ENCODE results near the gene HOXB4.
"Not testable (repeated sequence)": the region's sequence is repeated elsewhere in the genome, so short reads cannot be mapped to it uniquely, and the experiment has no call there.

Gene HOXB4

GRCh38 chr17:48537316-48537715 is 40.8 kb downstream of the HOXB4 start:
- no peaks in the 10 kb centered on the region for H3K9me3 ChIP-seq (ENCODE audit: low read length)
- no peak overlapping the region for H3K9ac ChIP-seq (ENCODE audit: low read length)
- peaks cover 4% of the 10 kb centered on the region for H3K36me3 ChIP-seq (ENCODE audit: insufficient read depth, low read length)
- H3K27me3 ChIP-seq (ENCODE audit: control insufficient read depth in 1 of 2, insufficient read depth in 2 of 2, low read length in 2 of 2): no peaks in the 10 kb centered on the region
- peaks cover 9% of the 10 kb centered on the region for H3K4me1 ChIP-seq (ENCODE audit: insufficient read depth, low read length)
- H3K27ac ChIP-seq (ENCODE audit: low read depth, low read length): no peak overlapping the region
- H3K4me3 ChIP-seq (ENCODE audit: low read depth in 1 of 2, low read length in 2 of 2): no peak overlapping the region

- not testable (repeated sequence) for H3K9ac ChIP-seq (ENCODE audit: low read length); H3K9me3 ChIP-seq (ENCODE audit: low read length); H3K36me3 ChIP-seq (ENCODE audit: insufficient read depth, low read length); H3K27me3 ChIP-seq (ENCODE audit: control insufficient read depth in 1 of 2, insufficient read depth in 2 of 2, low read length in 2 of 2); H3K4me1 ChIP-seq (ENCODE audit: insufficient read depth, low read length); H3K4me3 ChIP-seq (ENCODE audit: low read depth in 1 of 2, low read length in 2 of 2); H3K27ac ChIP-seq (ENCODE audit: low read depth, low read length)
Observed at GRCh38 chr17:48535793-48536559, 42.2 kb downstream of the HOXB4 start.

DNA sequence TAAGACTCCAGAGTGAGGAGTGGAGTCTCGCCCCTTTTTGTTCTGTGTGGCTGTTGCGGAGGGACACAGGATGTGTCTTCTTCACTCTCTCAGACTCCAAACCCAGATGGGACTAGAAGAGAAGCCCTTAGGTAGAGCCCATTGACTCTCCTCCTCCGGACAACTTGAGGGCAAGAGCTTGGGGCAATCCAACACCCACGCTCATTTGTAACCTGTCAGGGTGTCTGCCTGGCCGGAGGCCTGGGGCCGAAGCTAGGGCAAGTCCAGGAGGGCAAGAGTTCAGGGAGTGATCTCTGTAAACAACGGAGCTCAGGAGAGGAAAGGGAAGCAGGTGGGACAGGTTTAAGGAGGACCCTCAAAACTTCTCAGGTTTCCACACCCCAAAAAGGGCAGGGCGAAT is 45.9 kb downstream of the HOXB4 start:
- H3K27ac ChIP-seq (ENCODE audit: low read depth, low read length): no peak overlapping the region
- H3K36me3 ChIP-seq (ENCODE audit: insufficient read depth, low read length): no peaks in the 10 kb centered on the region
- H3K4me1 ChIP-seq (ENCODE audit: insufficient read depth, low read length): no peaks in the 10 kb centered on the region
- no peak overlapping the region for H3K4me3 ChIP-seq (ENCODE audit: low read depth in 1 of 2, low read length in 2 of 2)
- H3K9ac ChIP-seq (ENCODE audit: low read length): no peak overlapping the region
- H3K27me3 ChIP-seq (ENCODE audit: control insufficient read depth in 1 of 2, insufficient read depth in 2 of 2, low read length in 2 of 2): no peaks in the 10 kb centered on the region
- H3K9me3 ChIP-seq (ENCODE audit: low read length): no peaks in the 10 kb centered on the region

DNA sequence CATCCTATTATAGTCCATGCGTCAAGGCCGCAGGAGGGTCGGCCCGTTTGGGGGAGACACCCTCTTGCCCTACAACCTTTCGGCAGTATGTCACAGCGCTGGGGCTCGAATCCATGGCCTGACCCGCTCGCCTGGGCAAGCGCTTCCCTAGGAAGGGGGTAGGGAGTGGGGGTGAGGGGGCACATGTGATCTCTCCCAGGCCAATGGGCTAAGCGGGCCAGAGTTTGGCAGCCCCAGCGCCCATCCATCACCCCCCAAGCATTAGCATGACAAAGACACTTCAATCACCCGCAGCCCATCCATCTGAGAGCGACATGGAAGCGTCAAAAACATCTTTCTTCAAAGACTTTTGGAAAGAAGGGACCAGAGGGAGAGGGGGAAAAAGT is 47.3 kb downstream of the HOXB4 start, which contains the start of gene HOXB1:
Gene HOXB1 (minus strand): TSS at position 125 of the 386 bp plus-strand sequence. CDS start 107 bp downstream, at position 18.
- Histone ChIP-seq H3K27me3 (ENCODE audit: control insufficient read depth in 1 of 2, insufficient read depth in 2 of 2, low read length in 2 of 2) (no peaks in the 10 kb centered on the region), H3K4me3 (ENCODE audit: low read depth in 1 of 2, low read length in 2 of 2) (no peak within 1 kb of the TSS), H3K4me1 (ENCODE audit: insufficient read depth, low read length) (no peaks in the 10 kb centered on the region), H3K9me3 (ENCODE audit: low read length) (no peaks in the 10 kb centered on the region), H3K9ac (ENCODE audit: low read length) (no peak within 1 kb of the TSS), H3K36me3 (ENCODE audit: insufficient read depth, low read length) (no peaks in the 10 kb centered on the region), H3K27ac (ENCODE audit: low read depth, low read length) (no peak within 1 kb of the TSS)

DNA sequence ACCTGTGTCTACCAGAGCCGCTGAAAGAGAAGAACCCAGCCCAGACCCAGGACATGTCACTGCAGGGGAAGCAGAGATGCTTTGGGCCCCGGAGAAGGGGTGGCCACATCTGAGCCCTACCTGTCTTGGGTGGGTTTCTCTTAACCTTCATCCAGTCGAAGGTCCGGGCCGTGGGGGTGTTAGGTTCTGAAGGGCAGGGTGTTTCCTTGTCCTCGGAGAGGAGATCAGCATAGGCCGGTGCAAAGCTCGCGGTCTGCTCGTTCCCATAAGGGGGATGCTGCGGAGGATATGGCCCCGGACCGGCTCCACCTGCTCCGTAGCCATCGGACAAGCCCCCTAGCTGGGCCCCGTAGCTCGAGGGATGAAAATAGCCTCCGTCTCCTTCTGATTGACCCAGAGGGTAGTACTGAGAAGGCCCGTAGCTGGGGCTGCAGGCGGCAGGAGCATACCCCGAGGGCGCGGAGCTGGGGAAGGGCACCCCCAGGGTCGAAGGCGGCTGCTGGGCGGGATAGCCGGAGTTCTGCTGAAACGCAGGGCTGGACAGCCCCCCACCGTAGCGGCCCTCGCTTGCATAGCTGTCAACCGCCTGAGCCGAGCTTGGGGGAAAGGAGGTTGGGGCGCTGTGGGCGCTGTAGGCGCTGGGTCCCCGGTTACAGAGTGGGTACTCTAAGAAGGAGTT is 47.8 kb downstream of the HOXB4 start:
- Histone ChIP-seq H3K9ac (ENCODE audit: low read length) (no peak overlapping the region), H3K9me3 (ENCODE audit: low read length) (no peaks in the 10 kb centered on the region), H3K4me1 (ENCODE audit: insufficient read depth, low read length) (no peaks in the 10 kb centered on the region), H3K4me3 (ENCODE audit: low read depth in 1 of 2, low read length in 2 of 2) (no peak overlapping the region), H3K36me3 (ENCODE audit: insufficient read depth, low read length) (no peaks in the 10 kb centered on the region), H3K27me3 (ENCODE audit: control insufficient read depth in 1 of 2, insufficient read depth in 2 of 2, low read length in 2 of 2) (no peaks in the 10 kb centered on the region), H3K27ac (ENCODE audit: low read depth, low read length) (no peak overlapping the region)

DNA sequence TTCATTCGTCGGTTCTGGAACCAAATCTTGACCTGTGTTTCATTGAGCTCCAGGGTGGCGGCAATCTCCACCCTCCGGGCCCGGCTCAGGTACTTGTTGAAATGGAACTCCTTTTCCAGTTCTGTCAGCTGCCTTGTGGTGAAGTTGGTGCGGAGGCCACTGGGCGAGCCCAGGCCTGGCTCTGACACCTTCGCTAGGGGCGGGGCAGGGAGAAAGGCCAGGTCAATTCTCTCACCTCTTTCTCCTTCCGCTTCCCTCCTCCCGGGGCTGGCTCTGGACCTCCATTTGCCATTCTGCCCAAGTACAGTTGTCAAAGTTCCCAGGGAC is 48.5 kb downstream of the HOXB4 start:
- H3K4me3 ChIP-seq (ENCODE audit: low read depth in 1 of 2, low read length in 2 of 2): no peak overlapping the region
- H3K4me1 ChIP-seq (ENCODE audit: insufficient read depth, low read length): no peaks in the 10 kb centered on the region
- H3K9me3 ChIP-seq (ENCODE audit: low read length): no peaks in the 10 kb centered on the region
- H3K27me3 ChIP-seq (ENCODE audit: control insufficient read depth in 1 of 2, insufficient read depth in 2 of 2, low read length in 2 of 2): no peaks in the 10 kb centered on the region
- no peak overlapping the region for H3K27ac ChIP-seq (ENCODE audit: low read depth, low read length)
- no peak overlapping the region for H3K9ac ChIP-seq (ENCODE audit: low read length)
- no peaks in the 10 kb centered on the region for H3K36me3 ChIP-seq (ENCODE audit: insufficient read depth, low read length)

DNA sequence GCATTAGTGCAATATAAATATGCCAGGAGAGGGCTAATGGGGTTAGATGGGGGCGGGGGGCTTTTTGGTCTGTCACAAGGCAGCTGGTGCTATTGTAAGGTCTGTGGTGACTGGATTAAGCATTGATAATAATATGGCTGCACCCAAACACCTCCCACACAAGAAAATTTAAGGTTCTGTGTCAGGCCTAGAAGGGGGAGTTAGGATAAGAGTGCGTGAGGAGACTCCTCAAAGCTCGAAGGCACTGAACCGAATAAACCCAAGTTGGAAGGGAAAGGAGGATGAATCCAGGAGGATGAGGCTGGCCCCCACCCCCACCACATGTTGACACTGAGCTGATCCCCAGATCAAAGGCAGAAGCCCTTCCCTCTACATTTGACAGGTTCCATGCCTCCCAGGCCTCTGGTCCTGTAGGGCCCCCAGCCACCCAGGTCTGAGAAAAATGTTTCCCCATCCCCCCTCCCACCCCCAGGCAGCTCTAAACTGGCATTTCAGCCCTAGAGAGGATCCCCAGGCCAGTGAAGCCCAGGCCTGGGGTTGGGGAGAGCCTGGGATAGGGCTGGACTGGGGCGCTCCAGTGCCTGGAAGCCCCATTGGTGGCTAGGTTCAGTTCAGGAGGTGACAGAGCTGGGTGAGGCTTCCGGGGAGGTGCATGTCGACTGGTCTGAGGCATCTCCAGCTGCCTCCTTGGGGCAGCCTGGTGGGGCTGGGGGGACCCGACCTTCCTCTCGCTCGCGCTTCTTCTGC is 49.0 kb downstream of the HOXB4 start:
- Histone ChIP-seq H3K9me3 (ENCODE audit: low read length) (no peaks in the 10 kb centered on the region), H3K27ac (ENCODE audit: low read depth, low read length) (no peak overlapping the region), H3K9ac (ENCODE audit: low read length) (no peak overlapping the region), H3K4me3 (ENCODE audit: low read depth in 1 of 2, low read length in 2 of 2) (no peak overlapping the region), H3K4me1 (ENCODE audit: insufficient read depth, low read length) (no peaks in the 10 kb centered on the region), H3K27me3 (ENCODE audit: control insufficient read depth in 1 of 2, insufficient read depth in 2 of 2, low read length in 2 of 2) (no peaks in the 10 kb centered on the region), H3K36me3 (ENCODE audit: insufficient read depth, low read length) (no peaks in the 10 kb centered on the region)

DNA sequence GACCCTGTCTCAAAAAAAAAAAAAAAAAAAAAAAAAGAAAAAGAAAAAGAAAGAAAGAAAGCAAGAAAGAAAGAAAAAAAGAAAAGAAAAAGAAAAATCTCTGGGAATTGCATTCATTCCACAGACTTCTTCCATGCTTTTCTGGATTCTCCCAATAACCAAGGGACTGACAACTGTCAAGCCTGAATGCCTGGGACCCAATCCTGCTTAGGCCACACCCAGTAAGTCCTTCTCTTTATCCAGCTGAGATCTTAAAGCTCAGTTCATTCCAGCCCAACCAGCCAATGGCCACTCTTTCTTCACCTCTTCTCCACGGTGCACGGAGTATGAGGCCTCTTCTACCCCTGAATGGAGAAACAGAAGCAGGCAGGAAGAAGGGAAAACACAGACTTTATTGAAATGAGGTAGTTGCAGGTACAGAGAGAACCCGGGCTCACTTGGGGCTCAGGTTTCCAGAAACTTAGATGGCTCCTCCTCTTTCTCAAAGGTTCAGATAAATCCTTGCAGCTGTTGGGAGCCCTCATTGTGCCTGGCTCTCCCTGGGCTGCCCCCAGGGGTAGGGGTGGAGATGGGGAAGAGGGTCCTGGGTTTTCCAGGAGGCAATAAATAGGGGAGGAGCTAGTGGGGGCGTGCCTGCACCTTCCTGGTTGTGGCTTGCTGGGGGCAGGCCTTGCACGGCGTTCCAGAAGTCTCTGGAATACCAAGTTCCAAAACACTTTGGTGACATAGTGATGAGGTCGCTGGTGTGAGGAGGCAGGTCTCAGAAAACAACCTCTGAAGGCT is 49.8 kb downstream of the HOXB4 start:
- Histone ChIP-seq H3K4me3 (ENCODE audit: low read depth in 1 of 2, low read length in 2 of 2) (no peak overlapping the region), H3K36me3 (ENCODE audit: insufficient read depth, low read length) (no peaks in the 10 kb centered on the region), H3K9ac (ENCODE audit: low read length) (no peak overlapping the region), H3K9me3 (ENCODE audit: low read length) (no peaks in the 10 kb centered on the region), H3K4me1 (ENCODE audit: insufficient read depth, low read length) (peaks cover 4% of the 10 kb centered on the region), H3K27ac (ENCODE audit: low read depth, low read length) (no peak overlapping the region), H3K27me3 (ENCODE audit: control insufficient read depth in 1 of 2, insufficient read depth in 2 of 2, low read length in 2 of 2) (no peaks in the 10 kb centered on the region)

DNA sequence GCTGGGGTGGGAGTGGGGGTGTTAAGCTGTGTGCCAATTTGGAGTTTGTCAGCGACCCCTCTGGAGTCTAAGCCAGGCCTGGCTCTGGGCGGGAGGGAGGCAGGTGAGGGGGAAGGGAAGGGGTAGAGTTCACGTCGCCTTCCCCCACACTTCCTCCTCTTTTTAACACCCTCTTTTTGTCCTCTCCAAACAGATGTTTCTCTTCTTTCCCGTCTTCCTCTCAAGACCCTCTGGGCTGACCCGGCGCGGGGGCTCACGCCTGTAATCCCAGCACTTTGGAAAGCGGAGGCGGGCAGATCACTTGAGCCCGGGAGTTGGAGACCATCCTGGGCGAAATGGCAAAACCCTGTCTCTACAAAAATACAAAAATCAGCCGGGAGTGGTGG is 50.6 kb downstream of the HOXB4 start:
- Histone ChIP-seq H3K4me1 (ENCODE audit: insufficient read depth, low read length) (peaks cover 12% of the 10 kb centered on the region), H3K9ac (ENCODE audit: low read length) (no peak overlapping the region), H3K36me3 (ENCODE audit: insufficient read depth, low read length) (no peaks in the 10 kb centered on the region), H3K27me3 (ENCODE audit: control insufficient read depth in 1 of 2, insufficient read depth in 2 of 2, low read length in 2 of 2) (no peaks in the 10 kb centered on the region), H3K9me3 (ENCODE audit: low read length) (no peaks in the 10 kb centered on the region), H3K27ac (ENCODE audit: low read depth, low read length) (no peak overlapping the region), H3K4me3 (ENCODE audit: low read depth in 1 of 2, low read length in 2 of 2) (no peak overlapping the region)

GRCh38 chr17:48526608-48527546 is 51.3 kb downstream of the HOXB4 start:
- Histone ChIP-seq H3K27ac (ENCODE audit: low read depth, low read length) (no peak overlapping the region), H3K27me3 (ENCODE audit: control insufficient read depth in 1 of 2, insufficient read depth in 2 of 2, low read length in 2 of 2) (no peaks in the 10 kb centered on the region), H3K9me3 (ENCODE audit: low read length) (no peaks in the 10 kb centered on the region), H3K4me1 (ENCODE audit: insufficient read depth, low read length) (peaks cover 18% of the 10 kb centered on the region), H3K4me3 (ENCODE audit: low read depth in 1 of 2, low read length in 2 of 2) (no peak overlapping the region), H3K9ac (ENCODE audit: low read length) (no peak overlapping the region), H3K36me3 (ENCODE audit: insufficient read depth, low read length) (no peaks in the 10 kb centered on the region)
